Measurements from ENCODE around the gene SH3TC1.

SH3TC1 gene

DNA sequence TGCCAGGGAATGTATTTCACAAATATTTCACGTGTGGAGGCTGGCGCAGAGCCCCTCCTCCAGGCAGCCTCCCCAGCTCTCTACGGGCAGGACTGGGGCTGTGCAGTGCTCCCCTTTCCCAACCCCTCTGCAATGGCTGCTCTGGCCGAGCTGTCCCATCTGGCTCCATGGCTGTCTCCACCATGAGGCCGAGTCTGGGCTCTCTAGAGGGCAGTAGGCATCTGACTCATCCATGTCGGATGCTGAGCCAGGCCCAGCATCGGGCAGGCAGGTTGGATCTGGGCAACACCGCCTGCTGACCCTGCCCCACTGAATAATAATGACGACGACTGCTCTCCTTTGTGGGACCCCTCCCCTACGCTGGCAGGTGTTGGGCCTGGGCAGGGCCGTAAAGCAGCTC, 11.0 kb upstream of the SH3TC1 start:
- ChIA-PET CTCF (interaction anchor here (1.0 to 1.3 kb wide), 2 partner anchors 12 to 168 kb away, joined by 3 to 10 read pairs; no protein-coding TSS in a partner anchor), POLR2A (ENCODE audit: low non-redundant PET) (interaction anchor here (0.5 kb wide), 1 partner anchor 18 kb away, joined by 3 read pairs; no protein-coding TSS in a partner anchor)
- no peak; the same call in 1 of the 2 replicates for TF ChIP-seq CTCF (conservative IDR thresholded peaks at IDR 0.05; ENCODE audit: low read depth)
- peak; percentile 51 for DNase-seq (ENCODE audit: low spot score)
- peak overlapping the region; percentile 97 for H3K27ac ChIP-seq

GRCh38 chr4:8188743-8189550, 10.1 kb upstream of the SH3TC1 start:
- ChIA-PET CTCF (interaction anchor here (1.0 to 1.3 kb wide), 2 partner anchors 13 to 169 kb away, joined by 3 to 10 read pairs; no protein-coding TSS in a partner anchor), POLR2A (ENCODE audit: low non-redundant PET) (no interaction called here)
- H3K27ac ChIP-seq = peak overlapping the region; percentile 97
- no peak for TF ChIP-seq CTCF (conservative IDR thresholded peaks at IDR 0.05; ENCODE audit: low read depth)
- DNase-seq (ENCODE audit: low spot score) = peak; percentile 95

- POLR2A ChIA-PET (ENCODE audit: low non-redundant PET) = no interaction called here
- no peak for TF ChIP-seq CTCF (conservative IDR thresholded peaks at IDR 0.05; ENCODE audit: low read depth)
- no peak for DNase-seq (ENCODE audit: low spot score)
- peak overlapping the region; percentile 97 for H3K27ac ChIP-seq
- CTCF ChIA-PET = interaction anchor here (0.8 to 5.1 kb wide), 2 partner anchors 13 to 21 kb away, joined by 3 to 46 read pairs; no protein-coding TSS in a partner anchor
Measured at GRCh38 chr4:8189551-8190466, 9.3 kb upstream of the SH3TC1 start.

GRCh38 chr4:8191136-8191747, 7.8 kb upstream of the SH3TC1 start:
- DNase-seq (ENCODE audit: low spot score) = peak; percentile 74
- H3K27ac ChIP-seq = peak overlapping the region; percentile 97
- ChIA-PET POLR2A (ENCODE audit: low non-redundant PET) (interaction anchor here (1.1 kb wide), 1 partner anchor 14 kb away, joined by 3 read pairs; no protein-coding TSS in a partner anchor), CTCF (interaction anchor here (5.1 kb wide), 1 partner anchor 14 kb away, joined by 46 read pairs; no protein-coding TSS in a partner anchor)
- no peak for TF ChIP-seq CTCF (conservative IDR thresholded peaks at IDR 0.05; ENCODE audit: low read depth)

DNA sequence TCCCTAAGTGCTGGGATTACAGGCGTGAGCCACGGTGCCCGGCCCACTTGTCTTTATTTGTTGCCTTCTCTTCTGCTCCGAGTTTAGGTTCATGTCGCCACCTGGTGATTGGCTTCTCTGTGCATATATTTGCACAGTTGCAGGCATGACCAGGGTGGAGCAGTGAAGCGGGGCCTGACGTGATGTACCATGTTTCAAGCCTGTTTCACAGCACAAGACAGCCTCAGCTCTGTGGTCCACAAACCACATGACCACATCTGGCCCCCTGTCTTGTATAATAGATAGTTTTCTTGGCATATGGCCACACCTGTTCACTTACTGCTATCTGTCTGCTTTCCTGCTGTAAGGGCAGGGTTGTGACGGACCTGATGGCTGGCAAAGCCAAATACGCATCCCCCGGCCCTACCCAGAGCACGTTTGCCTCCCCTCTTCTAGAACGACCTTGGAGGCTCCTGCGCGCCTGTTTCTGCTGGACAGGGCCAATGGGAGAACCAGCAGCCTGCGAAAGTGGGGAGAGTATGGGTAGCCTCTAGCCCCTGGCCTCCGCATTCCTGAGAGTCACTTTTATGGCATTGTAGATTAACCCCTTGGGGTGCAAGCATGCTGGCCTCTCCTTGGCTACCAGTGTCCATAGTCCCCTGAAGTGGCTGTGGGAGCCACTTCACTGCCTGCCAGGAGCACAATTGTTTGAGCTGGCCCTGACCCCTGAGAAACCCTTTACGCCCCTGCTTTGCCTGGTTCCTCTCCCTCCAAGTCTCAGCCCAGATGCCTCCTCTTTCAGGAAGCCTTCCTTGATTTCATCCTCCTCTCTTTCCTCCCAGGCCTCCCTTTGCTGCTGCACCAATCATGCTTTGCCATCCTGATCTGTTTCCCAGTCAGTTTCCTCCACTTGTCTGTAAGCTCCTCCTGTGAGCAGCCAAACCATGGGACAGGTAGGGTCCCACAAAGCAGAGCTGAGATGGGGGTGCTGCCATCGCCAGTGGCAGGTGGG, 6.0 kb upstream of the SH3TC1 start:
- peak; percentile 33 for DNase-seq (ENCODE audit: low spot score)
- CTCF ChIA-PET = interaction anchor here (5.1 kb wide), 1 partner anchor 16 kb away, joined by 46 read pairs; no protein-coding TSS in a partner anchor
- peak overlapping the region; percentile 97 for H3K27ac ChIP-seq
- POLR2A ChIA-PET (ENCODE audit: low non-redundant PET) = no interaction called here
- no peak; the same call in 1 of the 2 replicates for TF ChIP-seq CTCF (conservative IDR thresholded peaks at IDR 0.05; ENCODE audit: low read depth)
